ENCODE results near the gene PARD6B.
"Not testable (repeated sequence)": the region's sequence is repeated elsewhere in the genome, so short reads cannot be mapped to it uniquely, and the experiment has no call there.

Gene PARD6B

GRCh38 chr20:50776122-50776817 is 44.9 kb downstream of the PARD6B start:
- Histone ChIP-seq H3K4me3 (ENCODE audit: low read depth, low read length) (no peak overlapping the region), H3K27ac (no peak overlapping the region), H3K36me3 (no peaks in the 10 kb centered on the region), H3K27me3 (ENCODE audit: insufficient read depth, low read depth, severe bottlenecking) (no peaks in the 10 kb centered on the region), H3K9me3 (ENCODE audit: severe bottlenecking) (no peaks in the 10 kb centered on the region)
- no peak for DNase-seq
- no peak for TF ChIP-seq CTCF (IDR thresholded peaks at IDR 0.05; ENCODE audit: low read depth, low read length)

- Histone ChIP-seq H3K9me3 (ENCODE audit: severe bottlenecking) (no peaks in the 10 kb centered on the region), H3K27ac (no peak overlapping the region), H3K36me3 (no peaks in the 10 kb centered on the region), H3K27me3 (ENCODE audit: insufficient read depth, low read depth, severe bottlenecking) (no peaks in the 10 kb centered on the region), H3K4me3 (ENCODE audit: low read depth, low read length) (no peak overlapping the region)
- TF ChIP-seq CTCF (IDR thresholded peaks at IDR 0.05; ENCODE audit: low read depth, low read length), result no peak
- no peak for DNase-seq
Observed at GRCh38 chr20:50777373-50777772, 46.0 kb downstream of the PARD6B start.

GRCh38 chr20:50778994-50779393 is 47.6 kb downstream of the PARD6B start:
- not testable (repeated sequence) for H3K9me3 ChIP-seq (ENCODE audit: severe bottlenecking); H3K27ac ChIP-seq; H3K36me3 ChIP-seq; H3K27me3 ChIP-seq (ENCODE audit: insufficient read depth, low read depth, severe bottlenecking); H3K4me3 ChIP-seq (ENCODE audit: low read depth, low read length); DNase-seq

GRCh38 chr20:50783390-50783789 is 52.0 kb downstream of the PARD6B start:
- Histone ChIP-seq H3K36me3 (no peaks in the 10 kb centered on the region), H3K27ac (no peak overlapping the region)
- TF ChIP-seq CTCF (IDR thresholded peaks at IDR 0.05; ENCODE audit: low read depth, low read length), result no peak

GRCh38 chr20:50783903-50784302 is 52.5 kb downstream of the PARD6B start:
- H3K36me3 ChIP-seq, result no peaks in the 10 kb centered on the region
- H3K27ac ChIP-seq, result no peak overlapping the region
- no peaks in the 10 kb centered on the region for H3K27me3 ChIP-seq (ENCODE audit: insufficient read depth, low read depth, severe bottlenecking)
- no peak for TF ChIP-seq CTCF (IDR thresholded peaks at IDR 0.05; ENCODE audit: low read depth, low read length)
- peak; percentile 36 for DNase-seq
- H3K4me3 ChIP-seq (ENCODE audit: low read depth, low read length), result no peak overlapping the region
- no peaks in the 10 kb centered on the region for H3K9me3 ChIP-seq (ENCODE audit: severe bottlenecking)

More at GRCh38 chr20:50783390-50783789, 52.0 kb downstream of the PARD6B start:
- no peak overlapping the region for H3K4me3 ChIP-seq (ENCODE audit: low read depth, low read length)
- DNase-seq, result no peak
- H3K27me3 ChIP-seq (ENCODE audit: insufficient read depth, low read depth, severe bottlenecking), result no peaks in the 10 kb centered on the region
- H3K9me3 ChIP-seq (ENCODE audit: severe bottlenecking), result no peaks in the 10 kb centered on the region

- H3K27me3 ChIP-seq (ENCODE audit: insufficient read depth, low read depth, severe bottlenecking), result no peaks in the 10 kb centered on the region
- TF ChIP-seq CTCF (IDR thresholded peaks at IDR 0.05; ENCODE audit: low read depth, low read length), result no peak
- no peak overlapping the region for H3K4me3 ChIP-seq (ENCODE audit: low read depth, low read length)
- no peaks in the 10 kb centered on the region for H3K9me3 ChIP-seq (ENCODE audit: severe bottlenecking)
- H3K27ac ChIP-seq, result no peak overlapping the region
- no peaks in the 10 kb centered on the region for H3K36me3 ChIP-seq
- DNase-seq, result no peak
Observed at GRCh38 chr20:50784464-50784863, 53.1 kb downstream of the PARD6B start.

All from WERI-Rb-1 (cell line).